Esophagus squamous epithelium (tissue), 4 donors: ENCODE data around the gene ICA1L.

Source experiments
- POLR2A ChIP-seq, 4 donors: fragments of 450-650 bp; IDR thresholded peaks; one replicate each; pipeline ENCODE4 v1.6.1; 2017; ENCODE audit warnings: antibody characterized with exemption in 4 of 4, mild to moderate bottlenecking in 4 of 4, moderate library complexity in 3 of 4
- TF ChIP-seq, protein P1 (sequence below), 6 experiments: fragments of 450-650 bp in 4 of 6; fragments of 200-600 bp in 2 of 6; sonication (generic) in 2 of 6; IDR thresholded peaks; one replicate each; pipeline ENCODE4 v1.5.1; 2016 to 2019; ENCODE audit warnings: antibody characterized with exemption in 6 of 6, mild to moderate bottlenecking in 4 of 6, moderate library complexity in 4 of 6

DNA sequence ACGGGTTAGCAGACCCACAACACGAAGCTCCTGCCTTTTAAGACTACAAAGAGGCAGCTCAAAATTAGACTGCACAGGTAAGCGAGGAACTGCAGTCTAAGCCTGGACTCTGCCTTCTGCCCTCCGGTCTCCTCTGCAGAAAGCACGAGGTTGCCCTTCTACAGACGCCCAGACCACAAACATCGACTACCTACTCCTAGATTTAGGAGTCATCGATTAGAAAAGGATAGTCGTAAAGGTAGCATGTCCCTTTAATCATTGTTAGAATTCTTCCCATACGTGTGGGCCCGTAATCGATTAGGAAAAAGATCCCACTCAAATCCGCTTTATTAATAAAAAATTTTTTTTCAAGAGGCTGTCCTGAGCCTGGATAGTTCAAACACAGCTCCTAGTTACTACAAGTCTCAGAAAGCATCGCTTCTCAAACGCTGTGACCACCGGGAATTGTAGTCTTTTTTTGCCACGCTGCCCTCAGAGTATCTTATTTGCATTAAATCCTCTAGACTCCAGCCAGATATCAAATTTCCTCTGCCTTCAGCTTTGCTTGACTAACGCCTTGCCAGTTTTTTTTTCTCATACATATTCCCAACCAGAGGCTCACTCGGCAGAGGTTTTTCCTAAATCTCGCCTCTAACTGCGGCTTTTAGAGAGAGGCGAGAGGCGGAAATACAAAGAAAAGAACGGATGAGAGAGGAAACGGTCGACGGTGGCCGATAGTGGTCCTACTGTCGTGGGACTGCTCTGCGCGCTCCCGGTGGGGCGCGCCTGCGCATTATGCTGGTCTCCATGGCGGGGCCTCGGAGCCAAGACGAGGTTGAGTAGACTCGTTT is 40.2 kb upstream of the ICA1L start, which contains the start of the genes CARF and WDR12:
- TF ChIP-seq, protein P1, sequence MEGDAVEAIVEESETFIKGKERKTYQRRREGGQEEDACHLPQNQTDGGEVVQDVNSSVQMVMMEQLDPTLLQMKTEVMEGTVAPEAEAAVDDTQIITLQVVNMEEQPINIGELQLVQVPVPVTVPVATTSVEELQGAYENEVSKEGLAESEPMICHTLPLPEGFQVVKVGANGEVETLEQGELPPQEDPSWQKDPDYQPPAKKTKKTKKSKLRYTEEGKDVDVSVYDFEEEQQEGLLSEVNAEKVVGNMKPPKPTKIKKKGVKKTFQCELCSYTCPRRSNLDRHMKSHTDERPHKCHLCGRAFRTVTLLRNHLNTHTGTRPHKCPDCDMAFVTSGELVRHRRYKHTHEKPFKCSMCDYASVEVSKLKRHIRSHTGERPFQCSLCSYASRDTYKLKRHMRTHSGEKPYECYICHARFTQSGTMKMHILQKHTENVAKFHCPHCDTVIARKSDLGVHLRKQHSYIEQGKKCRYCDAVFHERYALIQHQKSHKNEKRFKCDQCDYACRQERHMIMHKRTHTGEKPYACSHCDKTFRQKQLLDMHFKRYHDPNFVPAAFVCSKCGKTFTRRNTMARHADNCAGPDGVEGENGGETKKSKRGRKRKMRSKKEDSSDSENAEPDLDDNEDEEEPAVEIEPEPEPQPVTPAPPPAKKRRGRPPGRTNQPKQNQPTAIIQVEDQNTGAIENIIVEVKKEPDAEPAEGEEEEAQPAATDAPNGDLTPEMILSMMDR (IDR thresholded peaks at IDR 0.05), result peak in 2 of 6 experiments; percentile 1 to 10
- peak in 3 of 4 donors; percentile 43 to 61 (median 51) for TF ChIP-seq POLR2A (IDR thresholded peaks at IDR 0.05)
